GM12801 (cell line): ENCODE results near the gene MYOM1.

Source experiments
- TF ChIP-seq, protein P1 (sequence below): IDR thresholded peaks from one replicate; pipeline ENCODE4 v1.5.1; 2011; ENCODE audit warnings: control low read depth; ENCODE audit not compliant: insufficient read length; ENCODE audit errors: extremely low read depth

Gene MYOM1

DNA sequence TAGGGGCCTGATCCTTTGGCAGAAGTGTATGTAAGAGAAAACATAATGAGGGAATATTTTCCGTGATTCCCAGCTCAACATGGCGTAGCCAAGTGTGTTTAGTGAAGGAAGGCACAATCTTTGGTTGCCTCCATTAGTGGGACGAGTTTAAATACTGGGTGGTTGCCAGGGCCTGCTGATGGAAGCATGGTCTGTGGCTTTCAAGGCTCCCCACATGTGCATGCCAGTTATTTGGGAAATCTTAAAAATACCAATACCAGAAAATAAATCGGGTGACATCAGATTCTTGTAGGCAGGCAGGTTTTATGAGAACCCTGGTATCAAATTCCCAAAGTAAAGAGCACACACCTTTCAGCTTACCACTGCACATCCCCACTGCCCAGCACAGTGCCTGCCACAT lies 35.0 kb upstream of the MYOM1 start:
- TF ChIP-seq, protein P1, sequence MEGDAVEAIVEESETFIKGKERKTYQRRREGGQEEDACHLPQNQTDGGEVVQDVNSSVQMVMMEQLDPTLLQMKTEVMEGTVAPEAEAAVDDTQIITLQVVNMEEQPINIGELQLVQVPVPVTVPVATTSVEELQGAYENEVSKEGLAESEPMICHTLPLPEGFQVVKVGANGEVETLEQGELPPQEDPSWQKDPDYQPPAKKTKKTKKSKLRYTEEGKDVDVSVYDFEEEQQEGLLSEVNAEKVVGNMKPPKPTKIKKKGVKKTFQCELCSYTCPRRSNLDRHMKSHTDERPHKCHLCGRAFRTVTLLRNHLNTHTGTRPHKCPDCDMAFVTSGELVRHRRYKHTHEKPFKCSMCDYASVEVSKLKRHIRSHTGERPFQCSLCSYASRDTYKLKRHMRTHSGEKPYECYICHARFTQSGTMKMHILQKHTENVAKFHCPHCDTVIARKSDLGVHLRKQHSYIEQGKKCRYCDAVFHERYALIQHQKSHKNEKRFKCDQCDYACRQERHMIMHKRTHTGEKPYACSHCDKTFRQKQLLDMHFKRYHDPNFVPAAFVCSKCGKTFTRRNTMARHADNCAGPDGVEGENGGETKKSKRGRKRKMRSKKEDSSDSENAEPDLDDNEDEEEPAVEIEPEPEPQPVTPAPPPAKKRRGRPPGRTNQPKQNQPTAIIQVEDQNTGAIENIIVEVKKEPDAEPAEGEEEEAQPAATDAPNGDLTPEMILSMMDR: no peak

DNA sequence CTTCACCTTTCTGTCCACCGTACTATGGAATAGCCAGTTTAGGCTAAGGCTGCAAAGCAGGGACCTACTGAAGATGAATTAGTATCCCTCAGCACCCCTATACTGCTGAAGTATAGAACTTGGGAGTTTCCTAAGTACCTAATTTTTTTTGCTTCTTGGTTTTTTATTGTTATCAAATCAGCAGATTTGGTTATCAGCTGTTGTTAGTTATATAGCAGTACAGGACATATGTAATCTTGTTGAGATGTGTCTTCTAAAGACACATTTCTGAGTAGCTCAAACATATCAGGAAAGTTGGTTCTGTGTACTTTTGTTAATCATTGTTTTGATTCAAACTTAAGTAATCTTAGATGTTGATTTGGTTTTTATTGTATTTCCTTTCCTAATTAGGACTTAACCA lies 33.1 kb upstream of the MYOM1 start:
- TF ChIP-seq, protein P1: no peak

DNA sequence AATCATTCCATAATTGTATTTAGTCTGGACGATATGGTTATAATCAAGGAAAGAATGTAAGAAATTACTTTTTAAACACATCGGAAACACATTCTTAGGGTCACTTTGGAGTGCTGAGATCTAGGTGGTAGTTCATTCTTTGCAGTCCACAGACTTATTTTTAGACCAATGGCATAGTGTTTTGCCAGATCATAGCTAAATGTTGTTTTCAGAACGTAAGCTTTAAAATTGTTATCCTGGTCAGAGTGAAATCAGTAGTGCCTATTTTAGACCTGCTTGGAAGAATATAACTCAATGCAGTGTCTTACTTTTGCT lies 32.2 kb upstream of the MYOM1 start:
- TF ChIP-seq, protein P1: no peak

DNA sequence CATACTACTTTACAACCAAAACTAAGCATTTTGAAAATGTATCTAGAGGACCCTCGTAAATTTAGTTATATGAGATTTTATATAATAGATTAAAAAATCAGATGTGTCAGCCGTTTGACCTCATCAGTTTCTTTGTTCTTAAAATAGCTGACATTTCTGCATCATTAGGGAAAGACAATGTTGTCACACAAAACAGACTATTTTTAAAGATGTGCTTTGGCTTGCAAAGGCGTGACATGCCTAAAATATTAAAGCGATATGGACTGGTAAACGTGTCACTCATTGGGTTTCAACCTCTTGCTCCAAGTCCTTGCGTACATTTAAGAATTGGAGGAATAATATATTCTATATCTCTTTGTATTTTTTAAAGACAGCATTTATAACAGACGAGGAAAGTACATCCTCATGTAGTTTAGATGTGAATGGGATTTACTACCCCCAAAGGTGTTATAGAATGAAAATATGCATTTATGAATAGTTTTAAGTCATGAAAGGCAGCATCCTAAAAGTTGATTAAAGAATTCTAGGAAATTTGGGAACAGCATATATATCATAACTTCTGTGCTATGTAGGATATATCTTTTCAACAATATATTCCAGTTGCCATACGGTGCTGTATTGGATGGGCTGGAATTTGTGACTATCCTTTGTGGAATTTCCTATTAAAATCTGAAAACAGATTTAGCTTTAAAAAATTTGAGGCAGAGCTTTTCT lies 31.6 kb upstream of the MYOM1 start:
- TF ChIP-seq, protein P1: no peak

DNA sequence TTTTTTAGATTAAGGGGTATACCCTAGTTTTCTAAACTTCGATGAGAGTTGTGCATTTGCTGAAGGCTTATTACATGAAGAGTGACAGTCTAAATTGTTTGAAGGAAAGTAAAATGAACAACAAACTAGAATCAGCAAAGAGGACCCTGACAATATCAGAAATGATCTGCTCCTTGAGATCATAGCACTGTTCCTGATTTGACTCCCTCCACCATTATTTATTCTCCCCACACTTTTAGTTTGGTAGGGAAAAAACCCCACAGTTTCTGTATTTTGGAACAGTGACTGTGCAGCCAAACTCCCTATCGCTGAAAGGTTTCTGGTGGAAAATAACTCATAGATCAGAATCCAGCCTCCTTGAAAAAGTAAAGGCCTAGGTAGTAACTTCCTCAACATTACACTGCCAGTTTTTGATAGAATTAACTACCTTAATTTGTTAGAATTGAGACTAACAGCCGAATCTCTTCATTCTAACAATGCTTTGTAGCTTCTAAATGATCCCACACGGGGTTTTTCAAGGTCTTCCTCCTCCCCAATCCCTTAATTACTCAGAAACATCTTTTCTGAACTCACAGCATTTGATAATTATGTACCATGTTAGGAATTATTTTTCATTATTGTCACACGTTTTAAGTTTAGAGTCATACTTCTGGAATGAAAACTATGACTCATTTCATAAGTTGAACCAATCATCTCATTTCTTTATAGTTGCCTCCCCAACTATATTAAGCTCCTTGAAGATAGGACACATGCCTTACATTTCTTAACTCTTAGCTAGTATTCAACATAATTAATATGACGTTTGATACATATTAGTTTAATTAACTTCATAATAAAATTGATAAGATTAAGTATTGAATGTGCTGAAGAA lies 30.7 kb upstream of the MYOM1 start:
- TF ChIP-seq, protein P1: no peak

DNA sequence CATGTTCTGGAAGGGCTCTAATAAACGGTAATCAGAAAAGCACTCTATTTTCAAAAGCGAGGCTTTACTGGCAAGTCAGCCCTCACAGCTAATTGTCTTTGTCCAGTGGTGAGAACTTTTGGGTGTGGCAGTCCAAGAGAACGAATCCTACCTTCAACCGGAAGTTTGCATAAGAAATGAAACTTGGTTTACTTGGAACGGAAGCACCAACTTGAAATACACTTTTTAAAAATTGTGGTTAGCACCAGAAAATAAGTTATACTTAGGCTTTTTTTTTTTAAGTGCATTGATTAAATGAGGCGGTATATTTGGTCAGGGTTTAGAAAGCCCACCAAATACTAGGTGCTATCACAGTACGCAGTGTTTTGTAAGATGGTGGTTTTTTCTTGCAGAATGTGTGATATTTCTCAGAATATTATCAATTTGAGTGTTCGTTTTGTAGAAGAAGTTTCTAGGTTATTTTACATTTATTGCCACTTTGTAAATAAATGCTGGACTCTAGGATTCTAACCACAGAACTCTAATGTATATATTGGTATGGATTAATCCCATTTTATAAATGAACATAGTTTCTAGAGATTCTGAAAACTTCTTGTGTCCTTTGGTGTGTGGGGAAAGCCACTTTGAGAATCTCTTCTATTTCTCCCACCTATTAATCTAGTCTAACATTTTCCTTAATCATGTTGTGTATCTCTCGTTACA lies 29.0 kb upstream of the MYOM1 start:
- TF ChIP-seq, protein P1: no peak

DNA sequence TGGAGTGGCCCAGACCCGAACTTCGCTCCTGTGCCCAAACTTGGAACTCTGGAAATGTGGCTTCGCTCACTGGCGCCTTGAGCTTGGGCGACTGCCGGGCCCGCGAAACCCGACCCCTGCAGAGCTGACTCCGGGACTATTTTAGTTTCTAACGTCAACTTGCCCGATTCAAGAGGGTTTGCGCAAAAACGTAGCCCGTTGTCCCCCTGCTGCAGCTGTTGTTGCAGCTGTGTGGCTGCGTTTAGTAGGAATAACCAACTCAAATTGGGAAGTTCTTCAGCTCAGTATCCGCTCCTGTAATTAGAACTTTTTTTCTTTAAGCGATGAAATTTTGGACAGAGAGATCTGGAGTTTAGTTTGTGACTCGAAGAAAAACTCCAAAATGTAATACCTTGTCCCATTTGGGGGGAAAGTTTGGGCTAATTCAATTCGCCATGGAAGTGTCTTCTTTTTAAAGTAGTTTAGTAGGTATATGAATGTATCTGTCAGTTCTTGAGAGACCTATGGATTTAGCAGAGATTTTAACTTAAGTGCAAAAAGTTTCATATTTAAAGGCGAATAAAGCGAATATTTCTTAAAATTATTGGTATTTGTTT lies 28.4 kb upstream of the MYOM1 start:
- TF ChIP-seq, protein P1: no peak
